ENCODE data around the gene OR4F6.

- no peak for TF ChIP-seq CTCF (IDR thresholded peaks at IDR 0.05)
- no peak for TF ChIP-seq EP300 (IDR thresholded peaks at IDR 0.05)
- TF ChIP-seq POLR2A (IDR thresholded peaks at IDR 0.05) = no peak
- no peak for TF ChIP-seq POLR2AphosphoS5 (IDR thresholded peaks at IDR 0.05)
Observed at GRCh38 chr15:101784644-101785043, 18.7 kb upstream of the OR4F6 start.

Measured in suprapubic skin (tissue), 4 donors.